Neural progenitor cell (in vitro differentiated cells): ENCODE data around the gene MYLK.

Source experiments
- EZH2 ChIP-seq: fragments of 200-600 bp; sonication (generic); IDR thresholded peaks from 2 replicates; pipeline ENCODE4 v1.6.1; 2017; ENCODE audit warnings: antibody characterized with exemption, mild to moderate bottlenecking, moderate library complexity
- EZH2phosphoT487 ChIP-seq: fragments of 200-600 bp; sonication (generic); IDR thresholded peaks from 2 replicates; pipeline ENCODE4 v1.6.1; 2017; ENCODE audit warnings: antibody characterized with exemption
- TF ChIP-seq, protein P1 (sequence below): fragments of 200-600 bp; sonication (generic); IDR thresholded peaks from 2 replicates; pipeline ENCODE4 v1.5.1; 2017; ENCODE audit warnings: antibody characterized with exemption, mild to moderate bottlenecking

- TF ChIP-seq EZH2, result no peak
- TF ChIP-seq, protein P1, sequence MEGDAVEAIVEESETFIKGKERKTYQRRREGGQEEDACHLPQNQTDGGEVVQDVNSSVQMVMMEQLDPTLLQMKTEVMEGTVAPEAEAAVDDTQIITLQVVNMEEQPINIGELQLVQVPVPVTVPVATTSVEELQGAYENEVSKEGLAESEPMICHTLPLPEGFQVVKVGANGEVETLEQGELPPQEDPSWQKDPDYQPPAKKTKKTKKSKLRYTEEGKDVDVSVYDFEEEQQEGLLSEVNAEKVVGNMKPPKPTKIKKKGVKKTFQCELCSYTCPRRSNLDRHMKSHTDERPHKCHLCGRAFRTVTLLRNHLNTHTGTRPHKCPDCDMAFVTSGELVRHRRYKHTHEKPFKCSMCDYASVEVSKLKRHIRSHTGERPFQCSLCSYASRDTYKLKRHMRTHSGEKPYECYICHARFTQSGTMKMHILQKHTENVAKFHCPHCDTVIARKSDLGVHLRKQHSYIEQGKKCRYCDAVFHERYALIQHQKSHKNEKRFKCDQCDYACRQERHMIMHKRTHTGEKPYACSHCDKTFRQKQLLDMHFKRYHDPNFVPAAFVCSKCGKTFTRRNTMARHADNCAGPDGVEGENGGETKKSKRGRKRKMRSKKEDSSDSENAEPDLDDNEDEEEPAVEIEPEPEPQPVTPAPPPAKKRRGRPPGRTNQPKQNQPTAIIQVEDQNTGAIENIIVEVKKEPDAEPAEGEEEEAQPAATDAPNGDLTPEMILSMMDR, result no peak
- no peak for TF ChIP-seq EZH2phosphoT487
These were observed 14.1 kb downstream of the MYLK start for GRCh38 chr3:123870033-123870432.
